ENCODE measurements around the gene SYNPO2. TPM values are rescaled to one million over a fixed set of nuclear protein-coding genes. Genes with fewer than 3 reads are reported as not detected.

The SYNPO2 gene
- total RNA-seq, 2 donors from 2014 or later, result 960 to 1,079 TPM

Other genes starting within 250 kb of the SYNPO2 start
- gene METTL14, start 203.5 kb upstream of the SYNPO2 start, total RNA-seq, result 10 to 100 TPM; 43.6 to 44.8 TPM
- 100 to 1,000 TPM; 103 to 117 TPM for gene SEC24D, start 52.7 kb upstream of the SYNPO2 start, total RNA-seq
- 10 to 100 TPM in 1 of 2 donors, 1 to 10 TPM in 1; 3.9 to 14.3 TPM for gene MYOZ2, start 247.0 kb downstream of the SYNPO2 start, total RNA-seq

Data from posterior vena cava (tissue), 2 donors.